B cell (primary cell): ENCODE results near the gene HDLBP. TPM values are rescaled to one million over a fixed set of nuclear protein-coding genes. Genes with fewer than 3 reads are reported as not detected.

Source experiments
- ATAC-seq: fragments of 200-7000 bp; cut with Tn5 transposase; one replicate; pipeline ENCODE4 v1.10.0; 2021; ENCODE audit warnings: low read depth, mild to moderate bottlenecking, moderate number of reproducible peaks, moderate library complexity
- CTCF ChIA-PET: fragments of 350-600 bp; sonication (Branson Sonifier 250); formaldehyde crosslinking; loops from one replicate; lab custom pipeline; 2021; ENCODE audit warnings: antibody characterized with exemption, inconsistent platforms; lab: Charles Lee
- POLR2A ChIA-PET: fragments of 350-600 bp; sonication (Branson Sonifier 250); formaldehyde crosslinking; loops from one replicate; lab custom pipeline; 2021; ENCODE audit warnings: antibody characterized with exemption; lab: Charles Lee
- DNase-seq: peaks from one replicate; pipeline ENCODE4 v3.0.0; 2013
- H2AFZ ChIP-seq: 2 replicates; pipeline ENCODE4 v1.6.1; 2012; ENCODE audit warnings: mild to moderate bottlenecking, low read depth, low read length; ENCODE audit not compliant: insufficient read depth, poor library complexity, severe bottlenecking
- H3K27ac ChIP-seq, 2 donors: 1 replicate in 1 of 2; 2 replicates in 1 of 2; pipeline ENCODE4 v1.5.1; 2012 to 2013; ENCODE audit warnings: low read length in 2 of 2, mild to moderate bottlenecking in 2 of 2, moderate library complexity in 1 of 2
- H3K27me3 ChIP-seq, 4 experiments: fragments of 200-600 bp in 1 of 4; sonication (generic) in 1 of 4; replicated peaks in 1 of 4; 1 replicate in 2 of 4; 2 replicates in 2 of 4; pipeline versions ENCODE4 v1.6.1 to v1.7.0; 2013 to 2016; ENCODE audit warnings: low read length in 3 of 4, mild to moderate bottlenecking in 2 of 4, mixed read lengths in 1 of 4, moderate library complexity in 1 of 4; ENCODE audit not compliant: insufficient read depth in 4 of 4, control insufficient read depth in 3 of 4; ENCODE audit errors: control extremely low read depth in 1 of 4
- H3K36me3 ChIP-seq, 2 experiments: replicated peaks in 1 of 2; 1 replicate in 1 of 2; 2 replicates in 1 of 2; pipeline versions ENCODE4 v1.6.1 to v1.7.1; 2013; ENCODE audit warnings: low read length in 1 of 2; ENCODE audit not compliant: insufficient read depth in 2 of 2, control insufficient read depth in 1 of 2; ENCODE audit errors: control extremely low read depth in 1 of 2, extremely low read depth in 1 of 2
- H3K4me1 ChIP-seq, 2 donors: fragments of 200-600 bp in 1 of 2; sonication (generic) in 1 of 2; 1 replicate in 1 of 2; 2 replicates in 1 of 2; pipeline versions ENCODE4 v1.5.1 to v1.6.1; 2013 to 2017; ENCODE audit warnings: low read length in 2 of 2; ENCODE audit not compliant: control insufficient read depth in 2 of 2, insufficient read depth in 2 of 2
- H3K4me2 ChIP-seq: replicated peaks from 2 replicates; pipeline ENCODE3; 2012; ENCODE audit warnings: mild to moderate bottlenecking, low read depth, low read length; ENCODE audit not compliant: poor library complexity, severe bottlenecking
- H3K4me3 ChIP-seq, 5 experiments: fragments of 200-600 bp in 1 of 5; sonication (generic) in 1 of 5; 1 replicate in 3 of 5; 2 replicates in 2 of 5; pipeline versions ENCODE4 v1.5.1 to v1.7.0; 2011 to 2016; ENCODE audit warnings: low read length in 4 of 5, mild to moderate bottlenecking in 4 of 5, low read depth in 2 of 5, control low read depth in 1 of 5, moderate library complexity in 1 of 5; ENCODE audit not compliant: insufficient read depth in 1 of 5; ENCODE audit errors: control extremely low read depth in 1 of 5, extremely low read depth in 1 of 5
- H3K79me2 ChIP-seq: fragments of 200-600 bp; sonication (generic); one replicate; pipeline ENCODE4 v1.6.0; 2016; ENCODE audit warnings: low read length; ENCODE audit not compliant: control insufficient read depth, insufficient read depth
- H3K9ac ChIP-seq: fragments of 200-600 bp; sonication (generic); 2 replicates; pipeline ENCODE4 v1.6.1; 2017; ENCODE audit warnings: mild to moderate bottlenecking, low read length, moderate library complexity
- H3K9me3 ChIP-seq, 3 donors: one replicate each; pipeline versions ENCODE4 v1.6.1 to v1.7.1; 2013; ENCODE audit warnings: low read length in 2 of 3; ENCODE audit not compliant: control insufficient read depth in 2 of 3, insufficient read depth in 1 of 3; ENCODE audit errors: control extremely low read depth in 1 of 3
- H4K20me1 ChIP-seq: 2 replicates; pipeline ENCODE4 v1.6.0; 2012; ENCODE audit warnings: mild to moderate bottlenecking, low read length; ENCODE audit not compliant: insufficient read depth, control insufficient read depth, poor library complexity, severe bottlenecking
- H3K27ac Mint-ChIP-seq: one replicate; pipeline ENCODE4 v1.8.0; 2021; ENCODE audit warnings: mixed read lengths
- H3K27me3 Mint-ChIP-seq: one replicate; pipeline ENCODE4 v1.8.0; 2021; ENCODE audit warnings: mixed read lengths
- H3K4me1 Mint-ChIP-seq: one replicate; pipeline ENCODE4 v1.8.0; 2021; ENCODE audit warnings: mixed read lengths
- H3K4me3 Mint-ChIP-seq: one replicate; pipeline ENCODE4 v1.8.0; 2021; ENCODE audit warnings: mixed read lengths
- H3K9me3 Mint-ChIP-seq: one replicate; pipeline ENCODE4 v1.8.0; 2022; ENCODE audit warnings: mixed read lengths; ENCODE audit not compliant: insufficient read depth
- EZH2 ChIP-seq: IDR thresholded peaks from 2 replicates; pipeline ENCODE4 v1.6.1; 2012; ENCODE audit warnings: borderline replicate concordance, low read depth, mild to moderate bottlenecking, moderate library complexity, low read length; ENCODE audit not compliant: insufficient read depth, poor library complexity, severe bottlenecking
- WGBS: methylation state at CpG from one replicate; pipeline ENCODE4 v1.1.5; 2013; ENCODE audit warnings: missing lambda C conversion rate; ENCODE audit not compliant: insufficient coverage; 5-methylcytosine and 5-hydroxymethylcytosine counted together
- intact Hi-C: fragments of 100-400 bp; cut with micrococcal nuclease; formaldehyde crosslinking; loops from one replicate; pipeline ENCODE4 v1.10.0; 2022
- polyA plus RNA-seq: library from polyadenylated mRNA; depleted of rRNA; stranded (reverse); fragments of >200 nt; gene quantifications from 2 replicates; pipeline ENCODE4 v1.2.3, GENCODE V29; 2012
- total RNA-seq, 2 donors: library from RNA; stranded (reverse); fragments of 120-200 nt in 1 of 2; gene quantifications; 1 replicate in 1 of 2; 2 replicates in 1 of 2; pipeline versions ENCODE4 v1.2.3 to v1.2.4, GENCODE V29; 2013 to 2022
- TF ChIP-seq, protein P1 (sequence below): fragments of 200-600 bp; IDR thresholded peaks from one replicate; pipeline ENCODE4 v1.8.0; 2022; ENCODE audit warnings: antibody characterized with exemption, mild to moderate bottlenecking

The HDLBP gene
- total and polyA plus RNA-seq, 2 donors (not counting 1 experiment from before 2014, with no cell fraction given), result 55.1 to 127 TPM

DNA sequence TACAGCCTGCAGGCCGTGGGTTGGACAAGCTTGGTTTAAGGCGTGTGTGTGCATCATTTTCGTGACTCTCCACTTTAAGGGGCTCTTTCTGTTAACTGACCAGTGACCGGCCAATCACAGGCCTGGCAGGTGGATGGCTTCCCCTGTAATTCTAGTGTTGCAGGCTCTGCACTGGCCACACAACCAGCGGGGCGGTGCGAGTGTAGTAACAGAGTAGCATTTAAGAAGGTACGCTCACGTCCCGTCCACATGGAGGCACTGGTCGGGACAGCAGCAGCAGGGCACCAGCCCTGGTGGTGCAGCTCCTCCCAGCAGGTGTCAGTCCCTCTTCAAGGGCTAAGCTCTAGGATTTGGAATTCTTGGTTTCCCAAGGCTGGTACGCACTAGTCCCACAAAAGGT lies 135.0 kb downstream of the HDLBP start:
- Histone ChIP-seq H3K36me3 (peaks cover 0 to 30% of the 10 kb centered on the region in 2 experiments), H3K4me3 (no peak overlapping the region), H3K79me2 (no peaks in the 10 kb centered on the region), H2AFZ (no peak overlapping the region), H3K27me3 (no peaks in the 10 kb centered on the region), H3K9ac (no peak overlapping the region), H4K20me1 (no peaks in the 10 kb centered on the region), H3K27ac (no peak overlapping the region), H3K9me3 (no peaks in the 10 kb centered on the region), H3K4me1 (no peaks in the 10 kb centered on the region), H3K4me2 (no peak overlapping the region)
- TF ChIP-seq EZH2, result no peak
- TF ChIP-seq, protein P1, sequence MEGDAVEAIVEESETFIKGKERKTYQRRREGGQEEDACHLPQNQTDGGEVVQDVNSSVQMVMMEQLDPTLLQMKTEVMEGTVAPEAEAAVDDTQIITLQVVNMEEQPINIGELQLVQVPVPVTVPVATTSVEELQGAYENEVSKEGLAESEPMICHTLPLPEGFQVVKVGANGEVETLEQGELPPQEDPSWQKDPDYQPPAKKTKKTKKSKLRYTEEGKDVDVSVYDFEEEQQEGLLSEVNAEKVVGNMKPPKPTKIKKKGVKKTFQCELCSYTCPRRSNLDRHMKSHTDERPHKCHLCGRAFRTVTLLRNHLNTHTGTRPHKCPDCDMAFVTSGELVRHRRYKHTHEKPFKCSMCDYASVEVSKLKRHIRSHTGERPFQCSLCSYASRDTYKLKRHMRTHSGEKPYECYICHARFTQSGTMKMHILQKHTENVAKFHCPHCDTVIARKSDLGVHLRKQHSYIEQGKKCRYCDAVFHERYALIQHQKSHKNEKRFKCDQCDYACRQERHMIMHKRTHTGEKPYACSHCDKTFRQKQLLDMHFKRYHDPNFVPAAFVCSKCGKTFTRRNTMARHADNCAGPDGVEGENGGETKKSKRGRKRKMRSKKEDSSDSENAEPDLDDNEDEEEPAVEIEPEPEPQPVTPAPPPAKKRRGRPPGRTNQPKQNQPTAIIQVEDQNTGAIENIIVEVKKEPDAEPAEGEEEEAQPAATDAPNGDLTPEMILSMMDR, result no peak
- WGBS, result 97% methylated on average over 12 of the region's 12 CpGs
- H3K27me3 Mint-ChIP-seq, result no peaks in the 10 kb centered on the region
- no peak for DNase-seq
- no peak overlapping the region for H3K4me3 Mint-ChIP-seq
- no peak for ATAC-seq
- intact Hi-C loops, result no loop called here
- no peak overlapping the region for H3K27ac Mint-ChIP-seq
- CTCF ChIA-PET, result no interaction called here
- no peaks in the 10 kb centered on the region for H3K4me1 Mint-ChIP-seq
- no peaks in the 10 kb centered on the region for H3K9me3 Mint-ChIP-seq
- POLR2A ChIA-PET, result no interaction called here

DNA sequence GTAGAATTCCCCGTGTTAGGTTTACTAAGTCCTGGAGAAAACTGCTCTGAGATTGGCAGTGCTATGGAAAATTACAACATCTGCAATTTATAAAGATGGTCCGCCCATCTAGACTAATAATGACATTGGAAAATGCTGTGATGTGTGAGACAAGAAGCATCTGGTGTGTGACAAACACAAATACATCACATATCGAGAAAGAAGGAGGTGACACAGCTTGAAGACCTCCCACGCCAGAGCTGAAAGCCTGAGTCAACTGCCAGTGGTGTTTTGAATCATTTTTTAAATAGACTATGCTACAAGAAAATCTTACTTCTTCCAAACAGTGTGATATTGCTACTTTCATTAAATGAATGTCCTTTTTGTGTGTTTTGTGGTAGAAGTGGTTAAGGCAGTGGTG lies 135.6 kb downstream of the HDLBP start:
- WGBS, result no CpG with 5 or more reads among the region's 4 CpGs
- Histone ChIP-seq H3K9me3 (no peaks in the 10 kb centered on the region), H3K4me3 (no peak overlapping the region), H3K27ac (no peak overlapping the region), H4K20me1 (no peaks in the 10 kb centered on the region), H3K9ac (no peak overlapping the region), H3K4me1 (no peaks in the 10 kb centered on the region), H3K36me3 (peaks cover 0 to 36% of the 10 kb centered on the region in 2 experiments), H3K27me3 (no peaks in the 10 kb centered on the region), H3K4me2 (no peak overlapping the region), H3K79me2 (no peaks in the 10 kb centered on the region), H2AFZ (no peak overlapping the region)
- ChIA-PET CTCF (no interaction called here), POLR2A (no interaction called here)
- no peak overlapping the region for H3K4me3 Mint-ChIP-seq
- H3K27me3 Mint-ChIP-seq, result no peaks in the 10 kb centered on the region
- no peaks in the 10 kb centered on the region for H3K9me3 Mint-ChIP-seq
- TF ChIP-seq, protein P1, result no peak
- TF ChIP-seq EZH2, result no peak
- ATAC-seq (no peak), DNase-seq (no peak)
- intact Hi-C loops, result no loop called here
- no peaks in the 10 kb centered on the region for H3K4me1 Mint-ChIP-seq
- H3K27ac Mint-ChIP-seq, result no peak overlapping the region
